GM18519 (cell line): ENCODE measurements around the gene PSMG1.

Experiments used
- ATAC-seq: cut with Tn5 transposase; IDR thresholded peaks from one replicate; pipeline ENCODE4 v1.9.1; 2021; ENCODE audit warnings: mild to moderate bottlenecking, moderate library complexity; ENCODE audit not compliant: unreplicated experiment, low FRiP score

Gene PSMG1

GRCh38 chr21:39126486-39126806, 56.8 kb downstream of the PSMG1 start:
- ATAC-seq, result no peak

GRCh38 chr21:39125752-39126485, 57.3 kb downstream of the PSMG1 start:
- ATAC-seq, result no peak
